ENCODE results near the gene PKD1. TPM values are rescaled to one million over a fixed set of nuclear protein-coding genes. Genes with fewer than 3 reads are reported as not detected.
"Not testable (repeated sequence)": the region's sequence is repeated elsewhere in the genome, so short reads cannot be mapped to it uniquely, and the experiment has no call there.

PKD1 gene
- total RNA-seq, 1 donor from 2014 or later = 138 TPM

GRCh38 chr16:2150418-2151187 lies 14.9 kb upstream of the PKD1 start:
- peak; percentile 69 for DNase-seq

- DNase-seq = no peak
Measured at GRCh38 chr16:2149630-2150417, 14.1 kb upstream of the PKD1 start.

GRCh38 chr16:2148714-2149629 lies 13.3 kb upstream of the PKD1 start:
- no peak for DNase-seq

- peak; percentile 90 for DNase-seq
Measured at GRCh38 chr16:2147981-2148671, 12.4 kb upstream of the PKD1 start, which contains the start of gene RAB26. Gene RAB26, plus strand, starts transcription at chr16:2148625. Its CDS starts 159 bp downstream, at chr16:2148784.

- DNase-seq = no peak
Measured at GRCh38 chr16:2147378-2147777, 11.7 kb upstream of the PKD1 start.

- DNase-seq = no peak
Measured at GRCh38 chr16:2145843-2146242, 10.1 kb upstream of the PKD1 start.

GRCh38 chr16:2143878-2144485 lies 8.3 kb upstream of the PKD1 start:
- no peak for DNase-seq

GRCh38 chr16:2142942-2143877 lies 7.5 kb upstream of the PKD1 start:
- DNase-seq = no peak

GRCh38 chr16:2135071-2135470 lies 627 bp downstream of the PKD1 start:
- not testable (repeated sequence) for DNase-seq

- not testable (repeated sequence) for DNase-seq
Measured at GRCh38 chr16:2133797-2134196, 1.9 kb downstream of the PKD1 start.

GRCh38 chr16:2129890-2130447 lies 5.7 kb downstream of the PKD1 start:
- not testable (repeated sequence) for DNase-seq

GRCh38 chr16:2129251-2129650 lies 6.4 kb downstream of the PKD1 start:
- DNase-seq = not testable (repeated sequence)

- DNase-seq = peak; percentile 59
Measured at GRCh38 chr16:2127630-2128280, 7.9 kb downstream of the PKD1 start.

- not testable (repeated sequence) for DNase-seq
Measured at GRCh38 chr16:2126928-2127556, 8.7 kb downstream of the PKD1 start.

- DNase-seq = peak; percentile 78
Measured at GRCh38 chr16:2126161-2126743, 9.4 kb downstream of the PKD1 start.

GRCh38 chr16:2125609-2126008 lies 10.1 kb downstream of the PKD1 start:
- not testable (repeated sequence) for DNase-seq

- DNase-seq = peak; percentile 91
Measured at GRCh38 chr16:2124694-2125444, 10.8 kb downstream of the PKD1 start.

- not testable (repeated sequence) for DNase-seq
Measured at GRCh38 chr16:2124377-2124693, 11.4 kb downstream of the PKD1 start.

Measured in tongue (tissue), 2 donors.